Fibroblast of lung (primary cell): ENCODE results near the gene HAL. TPM values are rescaled to one million over a fixed set of nuclear protein-coding genes. Genes with fewer than 3 reads are reported as not detected.
A peak's percentile ranks its signal among the peaks of the same experiment; 100 is the strongest.

Experiments used
- DNase-seq, 2 donors: peaks; one replicate each; pipeline versions ENCODE4 v3.0.0 to v3.0.0-alpha.2; 2010; ENCODE audit warnings: low read depth in 2 of 2
- H2AFZ ChIP-seq: 2 replicates; pipeline ENCODE4 v1.5.1; 2012; ENCODE audit warnings: low read length, control low read depth, inconsistent platforms
- H3K27ac ChIP-seq: 2 replicates; pipeline ENCODE4 v1.5.1; 2011; ENCODE audit warnings: low read length, control low read depth; ENCODE audit not compliant: insufficient read depth
- H3K27me3 ChIP-seq: 2 replicates; pipeline ENCODE4 v1.5.1; 2011; ENCODE audit warnings: mild to moderate bottlenecking, low read length; ENCODE audit not compliant: control insufficient read depth, insufficient read depth
- H3K36me3 ChIP-seq: 2 replicates; pipeline ENCODE4 v1.5.1; 2011; ENCODE audit warnings: low read length; ENCODE audit not compliant: control insufficient read depth, insufficient read depth
- H3K4me1 ChIP-seq: 2 replicates; pipeline ENCODE4 v1.5.1; 2011; ENCODE audit warnings: low read length; ENCODE audit not compliant: control insufficient read depth, insufficient read depth; ENCODE audit errors: extremely low read depth
- H3K4me2 ChIP-seq: 2 replicates; pipeline ENCODE4 v1.5.1; 2011; ENCODE audit warnings: low read length, control low read depth; ENCODE audit not compliant: insufficient read depth; ENCODE audit errors: extremely low read depth
- H3K4me3 ChIP-seq, 4 experiments: fragments of 200-600 bp in 1 of 4; sonication (generic) in 1 of 4; replicated peaks in 1 of 4; 2 replicates each; pipeline ENCODE4 v1.5.1; 2011 to 2016; ENCODE audit warnings: low read length in 4 of 4, low read depth in 3 of 4, mild to moderate bottlenecking in 3 of 4, control low read depth in 2 of 4, inconsistent platforms in 1 of 4, mixed read lengths in 1 of 4; ENCODE audit not compliant: insufficient read depth in 1 of 4; ENCODE audit errors: control extremely low read depth in 1 of 4
- H3K79me2 ChIP-seq: 2 replicates; pipeline ENCODE4 v1.5.1; 2012; ENCODE audit warnings: mild to moderate bottlenecking, low read length, inconsistent platforms; ENCODE audit not compliant: control insufficient read depth, insufficient read depth
- H3K9ac ChIP-seq: 2 replicates; pipeline ENCODE4 v1.5.1; 2011; ENCODE audit warnings: mild to moderate bottlenecking, low read length, control low read depth; ENCODE audit not compliant: insufficient read depth
- H3K9me3 ChIP-seq: 2 replicates; pipeline ENCODE4 v1.5.1; 2012; ENCODE audit warnings: low read depth, low read length; ENCODE audit not compliant: control insufficient read depth, insufficient read depth
- H4K20me1 ChIP-seq: 2 replicates; pipeline ENCODE4 v1.5.1; 2011; ENCODE audit warnings: low read length; ENCODE audit not compliant: control insufficient read depth, insufficient read depth; ENCODE audit errors: extremely low read depth
- CTCF ChIP-seq, 2 donors: IDR thresholded peaks in 1 of 2; conservative IDR thresholded peaks in 1 of 2; 1 replicate in 1 of 2; 2 replicates in 1 of 2; pipeline ENCODE4 v1.5.1; 2011 to 2012; ENCODE audit warnings: low read length in 2 of 2, control low read depth in 1 of 2, inconsistent platforms in 1 of 2, low read depth in 1 of 2, mild to moderate bottlenecking in 1 of 2
- EZH2 ChIP-seq: IDR thresholded peaks from 2 replicates; pipeline ENCODE4 v1.5.1; 2012; ENCODE audit warnings: low read length, control low read depth, mild to moderate bottlenecking; ENCODE audit errors: missing control alignments
- polyA plus RNA-seq, 2 donors: library from polyadenylated mRNA; depleted of rRNA in 1 of 2; stranded (reverse) in 1 of 2; unstranded in 1 of 2; fragments of >200 nt; gene quantifications; 2 replicates each; pipeline ENCODE4 v1.2.1, GENCODE V29; 2011 to 2012; ENCODE audit warnings: missing spikeins in 1 of 2
- total RNA-seq: library from RNA; depleted of rRNA; stranded (reverse); fragments of >200 nt; gene quantifications from 2 replicates; pipeline ENCODE4 v1.2.1, GENCODE V29; 2014

Gene HAL
- total and polyA plus RNA-seq, 2 donors (not counting 1 experiment from before 2014, with no cell fraction given) = 0.02 to 0.17 TPM

DNA sequence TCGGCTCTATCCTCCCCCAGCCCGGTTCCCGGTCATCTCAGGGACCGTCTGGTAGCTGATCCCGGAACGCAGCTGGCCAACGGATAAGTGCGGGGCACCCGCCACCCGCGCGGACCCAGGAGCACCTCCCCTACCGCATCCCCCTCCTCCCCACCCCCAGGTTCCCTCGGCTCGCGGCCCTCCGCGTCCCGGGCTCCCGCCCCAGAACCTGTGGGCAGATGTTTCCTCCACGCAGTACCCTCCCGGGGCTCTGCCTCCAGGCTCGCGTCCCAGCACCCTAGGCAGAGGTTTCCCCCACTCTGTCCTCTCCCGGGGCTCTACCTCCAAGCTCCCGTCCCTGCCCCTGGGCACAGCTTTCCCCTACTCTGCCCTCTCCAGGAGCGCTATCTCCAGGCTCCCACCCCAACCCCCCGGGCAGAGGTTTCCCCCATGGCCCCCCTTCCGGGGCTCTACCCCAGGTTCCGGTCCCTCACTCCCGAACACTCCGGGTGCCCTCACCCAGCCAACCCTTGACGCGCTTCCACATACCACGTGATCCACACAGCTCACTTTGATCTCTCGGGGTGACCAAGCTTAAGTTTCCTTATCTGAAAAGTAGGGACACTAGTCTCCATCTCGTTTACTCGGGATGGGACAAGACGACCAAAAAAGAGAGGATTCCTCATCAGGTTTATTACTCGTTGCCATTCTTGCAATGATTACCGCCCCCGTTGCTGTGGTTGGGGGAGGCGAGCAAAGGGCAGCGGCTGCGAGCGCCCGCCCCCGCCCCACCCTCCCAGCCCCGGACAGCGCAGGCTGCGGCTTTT lies 53.4 kb downstream of the HAL start, which contains the start of gene CCDC38:
Gene CCDC38, minus strand, starts transcription at position 91 of the 806 bp plus-strand sequence. CDS start 6,105 bp downstream, outside the sequence.
- H3K27ac ChIP-seq = no peak within 1 kb of the TSS

DNA sequence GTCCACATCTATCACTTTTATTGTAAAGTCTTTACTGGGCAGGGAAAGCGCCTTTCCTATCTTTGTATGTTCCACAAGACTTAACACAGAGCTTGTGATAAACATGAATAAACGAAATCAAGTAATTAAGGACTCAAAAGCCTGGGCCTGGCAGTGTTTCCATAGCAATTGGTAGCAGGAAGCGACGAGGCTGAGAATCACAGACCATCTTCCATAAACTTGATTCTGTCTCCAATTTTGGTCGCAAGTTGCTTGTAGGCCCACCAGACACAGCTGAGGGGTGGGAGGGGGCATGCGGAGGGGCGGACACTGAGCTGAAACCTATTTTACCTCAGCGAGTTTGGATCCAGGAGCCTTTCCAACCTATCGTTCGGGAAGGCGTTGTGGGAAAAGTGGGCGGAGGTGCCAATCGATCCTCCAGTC lies 54.0 kb downstream of the HAL start:
- no peaks in the 10 kb centered on the region for H3K4me1 ChIP-seq
- H3K27me3 ChIP-seq = peaks cover 3% of the 10 kb centered on the region
- TF ChIP-seq EZH2 (no peak), CTCF (conservative IDR thresholded peaks at IDR 0.05 in 1 of 2, IDR thresholded peaks at IDR 0.05 in 1 of 2; ENCODE audit: low read depth in 1 of 2, low read length in 2 of 2) (no peak)
- peak overlapping the region; percentile 46 to 90 (median 66) for H3K4me3 ChIP-seq
- no peaks in the 10 kb centered on the region for H4K20me1 ChIP-seq
- H3K9me3 ChIP-seq = no peaks in the 10 kb centered on the region
- DNase-seq = peak in 1 of 2 donors; percentile 20
- H3K4me2 ChIP-seq = peak overlapping the region; percentile 67
- H2AFZ ChIP-seq = peak overlapping the region; percentile 73
- no peaks in the 10 kb centered on the region for H3K79me2 ChIP-seq
- H3K27ac ChIP-seq = no peak overlapping the region
- H3K36me3 ChIP-seq = no peaks in the 10 kb centered on the region
- H3K9ac ChIP-seq = peak overlapping the region; percentile 33

More for the DNA sequence above, 53.4 kb downstream of the HAL start, which contains the start of gene CCDC38:
- H3K9me3 ChIP-seq = no peaks in the 10 kb centered on the region
- H3K27me3 ChIP-seq = peaks cover 3% of the 10 kb centered on the region
- H3K4me1 ChIP-seq = no peaks in the 10 kb centered on the region
- no peaks in the 10 kb centered on the region for H3K79me2 ChIP-seq
- peak within 1 kb of the TSS; percentile 73 for H2AFZ ChIP-seq
- peak within 1 kb of the TSS; percentile 46 to 90 (median 66) for H3K4me3 ChIP-seq
- H4K20me1 ChIP-seq = no peaks in the 10 kb centered on the region
- H3K9ac ChIP-seq = peak within 1 kb of the TSS; percentile 33
- no peaks in the 10 kb centered on the region for H3K36me3 ChIP-seq
- TF ChIP-seq CTCF (conservative IDR thresholded peaks at IDR 0.05 in 1 of 2, IDR thresholded peaks at IDR 0.05 in 1 of 2; ENCODE audit: low read depth in 1 of 2, low read length in 2 of 2) (no peak), EZH2 (no peak)
- peak within 1 kb of the TSS; percentile 67 for H3K4me2 ChIP-seq
- peak; percentile 59 to 68 for DNase-seq

DNA sequence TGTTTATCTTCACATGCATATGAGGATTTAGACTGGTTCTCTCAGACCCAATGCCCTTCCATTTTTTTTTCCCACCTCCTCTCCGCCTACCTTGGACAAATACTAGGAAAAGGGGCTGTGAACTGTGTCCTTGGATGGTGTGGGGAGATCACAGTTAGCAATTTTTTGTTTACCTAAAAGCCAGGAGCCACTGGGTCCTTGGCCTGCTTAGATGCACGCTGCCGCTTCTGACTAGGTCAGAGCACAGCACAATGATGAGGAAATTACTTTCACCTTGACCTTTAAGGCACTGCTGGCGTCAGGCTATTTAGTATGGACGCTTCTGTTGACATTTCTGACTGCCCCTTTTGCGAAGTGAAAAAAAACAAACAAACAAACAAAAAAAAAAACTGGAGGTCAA lies 55.6 kb downstream of the HAL start:
- Histone ChIP-seq H3K4me2 (no peak overlapping the region), H3K79me2 (no peaks in the 10 kb centered on the region), H3K4me3 (no peak overlapping the region), H3K4me1 (no peaks in the 10 kb centered on the region), H2AFZ (no peak overlapping the region), H3K9me3 (no peaks in the 10 kb centered on the region), H3K9ac (no peak overlapping the region), H3K27ac (no peak overlapping the region), H3K27me3 (peaks cover 3% of the 10 kb centered on the region), H3K36me3 (no peaks in the 10 kb centered on the region), H4K20me1 (no peaks in the 10 kb centered on the region)
- TF ChIP-seq CTCF (conservative IDR thresholded peaks at IDR 0.05 in 1 of 2, IDR thresholded peaks at IDR 0.05 in 1 of 2; ENCODE audit: low read depth in 1 of 2, low read length in 2 of 2) (no peak), EZH2 (no peak)
- DNase-seq = no peak
